IPS-15b (cell line): ENCODE data around the gene NPEPPS.
"Not testable (repeated sequence)": the region's sequence is repeated elsewhere in the genome, so short reads cannot be mapped to it uniquely, and the experiment has no call there.

Source experiments
- H3K27me3 ChIP-seq: one replicate; pipeline ENCODE4 v1.6.1; 2013; ENCODE audit warnings: low read length; ENCODE audit not compliant: control insufficient read depth, insufficient read depth
- H3K36me3 ChIP-seq: one replicate; pipeline ENCODE4 v1.6.1; 2013; ENCODE audit warnings: low read length; ENCODE audit not compliant: control insufficient read depth, insufficient read depth
- H3K4me1 ChIP-seq: one replicate; pipeline ENCODE4 v1.6.1; 2013; ENCODE audit warnings: mild to moderate bottlenecking, low read length; ENCODE audit not compliant: control insufficient read depth, insufficient read depth
- H3K4me3 ChIP-seq: one replicate; pipeline ENCODE4 v1.5.1; 2013; ENCODE audit warnings: low read depth, low read length
- H3K9ac ChIP-seq: one replicate; pipeline ENCODE4 v1.6.1; 2013; ENCODE audit warnings: low read depth, mild to moderate bottlenecking, low read length
- H3K9me3 ChIP-seq: one replicate; pipeline ENCODE4 v1.6.1; 2013; ENCODE audit warnings: mild to moderate bottlenecking, low read length; ENCODE audit not compliant: control insufficient read depth, insufficient read depth

NPEPPS gene

DNA sequence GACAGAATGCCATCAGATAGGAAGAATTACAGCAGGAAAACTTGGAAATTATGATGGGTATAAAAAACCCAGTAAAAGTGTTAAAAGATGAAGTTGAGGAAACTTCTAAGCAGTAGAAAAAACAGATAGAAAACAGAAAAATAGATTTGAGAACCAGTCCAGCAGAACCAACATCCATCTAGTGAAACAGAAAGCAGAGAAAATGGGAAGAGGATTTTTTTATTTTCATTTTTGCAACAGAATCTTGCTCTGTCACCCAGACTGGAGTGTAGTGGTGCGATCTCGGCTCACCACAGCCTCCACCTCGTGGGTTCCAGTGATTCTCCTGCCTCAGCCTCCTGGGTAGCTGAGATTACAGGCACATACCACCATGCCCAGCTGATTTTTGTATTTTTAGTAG, 41.7 kb downstream of the NPEPPS start:
- H3K4me1 ChIP-seq, H3K27me3 ChIP-seq, H3K9me3 ChIP-seq, H3K4me3 ChIP-seq, H3K36me3 ChIP-seq, H3K9ac ChIP-seq: not testable (repeated sequence)

GRCh38 chr17:47582416-47582815, 51.5 kb downstream of the NPEPPS start:
- not testable (repeated sequence) for H3K36me3 ChIP-seq, H3K4me3 ChIP-seq, H3K4me1 ChIP-seq, H3K27me3 ChIP-seq, H3K9ac ChIP-seq, H3K9me3 ChIP-seq

GRCh38 chr17:47586378-47587055, 55.6 kb downstream of the NPEPPS start:
- not testable (repeated sequence) for H3K4me3 ChIP-seq, H3K9ac ChIP-seq, H3K9me3 ChIP-seq, H3K27me3 ChIP-seq, H3K36me3 ChIP-seq, H3K4me1 ChIP-seq

DNA sequence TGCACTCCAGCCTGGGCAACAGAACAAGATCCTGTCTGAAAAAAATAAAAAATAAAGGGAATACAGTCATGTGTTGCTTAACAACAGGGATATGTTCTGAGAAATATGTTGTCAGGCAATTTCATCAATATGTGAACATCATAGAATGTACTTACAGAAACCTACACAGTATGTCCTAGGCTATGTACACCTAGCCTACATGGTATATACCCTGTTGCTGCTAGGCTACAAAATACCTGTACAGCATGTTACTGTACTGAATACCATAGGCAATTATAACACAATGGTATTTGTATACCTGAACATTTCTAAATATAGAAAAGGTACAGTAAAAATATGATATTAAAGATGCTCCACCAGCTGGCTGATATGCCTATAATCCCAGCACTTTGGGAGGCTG, 62.6 kb downstream of the NPEPPS start:
- not testable (repeated sequence) for H3K9me3 ChIP-seq, H3K27me3 ChIP-seq, H3K4me1 ChIP-seq, H3K4me3 ChIP-seq, H3K36me3 ChIP-seq, H3K9ac ChIP-seq

DNA sequence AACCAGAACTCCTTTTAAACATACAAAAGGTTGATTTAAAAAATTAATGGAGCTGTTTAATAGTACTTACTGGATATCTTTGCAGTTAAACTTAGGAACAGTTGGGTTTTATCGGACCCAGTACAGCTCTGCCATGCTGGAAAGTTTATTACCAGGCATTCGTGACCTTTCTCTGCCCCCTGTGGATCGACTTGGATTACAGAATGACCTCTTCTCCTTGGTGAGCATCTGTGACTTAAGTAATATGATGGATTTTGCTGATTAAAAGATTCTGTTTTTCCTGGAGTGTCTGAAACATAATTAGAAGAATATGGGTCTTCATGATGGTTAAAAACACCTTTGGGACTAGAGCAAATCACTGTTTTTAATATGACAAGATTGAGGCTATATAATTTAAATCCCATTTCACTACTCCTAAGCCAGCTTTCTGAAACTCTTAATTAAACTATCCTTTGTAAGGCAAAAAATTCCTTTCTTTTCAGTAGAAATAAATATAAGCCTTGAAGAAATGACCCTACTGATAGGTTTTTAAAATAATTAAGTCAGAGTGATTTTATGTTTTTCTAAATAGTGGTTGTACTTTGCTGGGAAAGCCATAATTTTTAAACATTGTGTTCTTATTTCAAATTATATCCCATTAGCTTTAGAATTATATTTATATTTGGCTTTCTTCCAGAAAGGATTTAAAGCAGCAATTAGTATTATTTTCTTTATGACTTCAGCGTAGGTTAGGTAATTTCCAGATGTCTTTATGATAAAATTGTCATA, 73.1 kb downstream of the NPEPPS start:
- Histone ChIP-seq H3K9me3 (no peaks in the 10 kb centered on the region), H3K36me3 (peaks cover 12% of the 10 kb centered on the region), H3K27me3 (no peaks in the 10 kb centered on the region), H3K4me3 (no peak overlapping the region), H3K9ac (no peak overlapping the region), H3K4me1 (no peaks in the 10 kb centered on the region)

DNA sequence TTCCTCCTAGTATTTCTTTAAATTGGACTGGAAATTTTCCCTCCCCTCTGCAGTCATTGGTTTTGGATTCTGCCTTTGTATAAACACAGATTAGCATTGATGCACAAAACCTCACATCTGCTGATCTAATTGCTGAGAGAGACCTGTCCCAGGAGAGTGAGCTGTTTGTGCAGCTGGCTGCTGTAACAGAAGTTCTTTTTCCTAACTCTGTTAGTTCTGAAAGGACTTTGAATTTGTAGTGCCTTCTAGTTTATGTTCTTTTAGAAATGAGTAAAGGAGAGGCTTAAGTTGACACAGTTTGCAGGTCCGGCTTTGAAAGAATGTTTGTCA, 73.7 kb downstream of the NPEPPS start:
- Histone ChIP-seq H3K9ac (no peak overlapping the region), H3K4me1 (no peaks in the 10 kb centered on the region), H3K4me3 (no peak overlapping the region), H3K36me3 (peaks cover 12% of the 10 kb centered on the region), H3K9me3 (no peaks in the 10 kb centered on the region), H3K27me3 (no peaks in the 10 kb centered on the region)

DNA sequence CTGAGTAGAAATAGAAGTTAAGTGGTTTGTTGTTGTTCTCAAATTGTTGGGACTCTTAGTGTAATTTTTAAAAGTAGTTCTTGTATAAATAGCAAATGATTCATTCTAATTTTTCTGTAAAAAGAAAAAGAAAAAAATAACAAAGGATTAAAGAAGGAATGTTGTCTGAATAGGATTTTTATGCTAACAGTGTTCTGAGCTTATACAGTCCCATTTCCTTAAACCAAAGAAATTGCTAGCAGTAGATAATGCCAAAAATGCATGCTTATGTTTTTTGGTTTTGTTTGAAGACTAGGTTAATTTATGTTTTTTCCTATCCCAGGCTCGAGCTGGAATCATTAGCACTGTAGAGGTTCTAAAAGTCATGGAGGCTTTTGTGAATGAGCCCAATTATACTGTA, 74.1 kb downstream of the NPEPPS start:
- H3K36me3 ChIP-seq = peaks cover 10% of the 10 kb centered on the region

DNA sequence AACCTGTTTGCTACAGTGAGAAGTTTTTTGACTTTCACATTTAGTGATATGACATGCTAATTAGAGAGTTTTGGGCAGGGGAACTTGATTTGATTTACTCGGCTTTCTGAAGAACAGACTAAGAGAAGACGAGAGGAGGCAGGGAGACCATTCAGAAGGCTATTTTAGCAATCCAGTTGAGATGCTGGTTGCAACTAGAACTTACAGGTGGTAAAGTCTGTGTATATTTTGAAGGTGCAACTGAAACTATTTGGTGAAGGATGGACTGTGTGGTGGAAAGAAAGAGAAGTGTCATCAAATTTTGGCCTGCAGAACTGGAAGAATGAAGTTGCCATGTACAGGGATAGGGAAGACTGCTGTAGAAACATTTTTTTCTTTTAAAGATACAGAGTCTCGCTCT, 76.6 kb downstream of the NPEPPS start:
- Histone ChIP-seq H3K9ac (no peak overlapping the region), H3K4me1 (no peaks in the 10 kb centered on the region), H3K9me3 (no peaks in the 10 kb centered on the region), H3K36me3 (no peaks in the 10 kb centered on the region), H3K4me3 (no peak overlapping the region), H3K27me3 (no peaks in the 10 kb centered on the region)

More for the DNA sequence above, 74.1 kb downstream of the NPEPPS start:
- Histone ChIP-seq H3K4me3 (no peak overlapping the region), H3K4me1 (no peaks in the 10 kb centered on the region), H3K9me3 (no peaks in the 10 kb centered on the region), H3K27me3 (no peaks in the 10 kb centered on the region), H3K9ac (no peak overlapping the region)

- Histone ChIP-seq H3K27me3 (no peaks in the 10 kb centered on the region), H3K4me3 (no peak overlapping the region), H3K9me3 (no peaks in the 10 kb centered on the region), H3K36me3 (no peaks in the 10 kb centered on the region), H3K4me1 (no peaks in the 10 kb centered on the region), H3K9ac (no peak overlapping the region)
Observed at GRCh38 chr17:47611372-47612350, 80.8 kb downstream of the NPEPPS start.

DNA sequence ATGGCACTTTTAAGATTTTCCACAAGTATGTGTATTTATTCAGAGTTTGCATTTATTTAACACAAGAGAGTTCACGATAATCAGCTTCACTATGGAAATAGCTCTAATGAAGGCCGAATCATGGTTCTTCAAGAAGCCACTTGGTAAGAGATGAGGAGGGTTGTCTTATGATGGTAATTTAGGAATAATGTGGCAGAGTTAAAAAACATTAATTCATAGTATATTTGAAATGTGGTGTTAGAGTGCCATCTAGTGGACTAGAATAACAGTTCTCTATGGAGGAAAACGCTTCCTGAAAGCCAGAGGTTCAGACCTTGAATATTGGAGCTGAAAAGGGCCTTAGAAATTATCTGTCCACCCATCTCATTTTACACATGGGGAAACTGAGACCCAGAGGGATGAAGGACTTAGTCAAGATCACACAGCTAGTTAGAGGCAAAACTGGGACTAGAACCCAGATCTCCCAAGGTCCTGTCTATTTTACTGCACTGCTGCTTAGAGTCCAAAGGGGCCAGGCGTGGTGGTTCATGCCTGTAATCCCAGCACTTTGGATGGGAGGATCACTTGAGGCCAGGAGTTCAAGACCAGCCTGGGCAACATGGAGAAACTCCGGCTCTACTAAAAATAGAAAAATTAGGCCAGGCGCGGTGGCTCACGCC, 85.0 kb downstream of the NPEPPS start:
- Histone ChIP-seq H3K9me3 (no peaks in the 10 kb centered on the region), H3K27me3 (no peaks in the 10 kb centered on the region), H3K9ac (no peak overlapping the region), H3K4me3 (no peak overlapping the region), H3K4me1 (no peaks in the 10 kb centered on the region), H3K36me3 (peaks cover 2% of the 10 kb centered on the region)

- Histone ChIP-seq H3K4me1 (no peaks in the 10 kb centered on the region), H3K9ac (no peak overlapping the region), H3K4me3 (no peak overlapping the region), H3K9me3 (no peaks in the 10 kb centered on the region), H3K36me3 (peaks cover 2% of the 10 kb centered on the region), H3K27me3 (no peaks in the 10 kb centered on the region)
Observed at GRCh38 chr17:47618410-47618809, 87.5 kb downstream of the NPEPPS start.
